Prostate gland (tissue), 2 donors: ENCODE results near the gene HCN3.

Source experiments
- POLR2AphosphoS5 ChIP-seq: sonication (generic); formaldehyde crosslinking; IDR thresholded peaks from one replicate; pipeline ENCODE4 v1.6.1; 2017; ENCODE audit warnings: antibody characterized with exemption
- TF ChIP-seq, protein P1 (sequence below), 4 experiments: fragments of 200-600 bp in 2 of 4; fragments of 450-650 bp in 2 of 4; sonication (generic) in 2 of 4; IDR thresholded peaks; 1 replicate in 3 of 4; 2 replicates in 1 of 4; pipeline ENCODE4 v1.5.1; 2016 to 2019; ENCODE audit warnings: antibody characterized with exemption in 4 of 4, mild to moderate bottlenecking in 2 of 4, moderate library complexity in 2 of 4

GRCh38 chr1:155244368-155245162, 32.7 kb upstream of the HCN3 start:
- TF ChIP-seq, protein P1, sequence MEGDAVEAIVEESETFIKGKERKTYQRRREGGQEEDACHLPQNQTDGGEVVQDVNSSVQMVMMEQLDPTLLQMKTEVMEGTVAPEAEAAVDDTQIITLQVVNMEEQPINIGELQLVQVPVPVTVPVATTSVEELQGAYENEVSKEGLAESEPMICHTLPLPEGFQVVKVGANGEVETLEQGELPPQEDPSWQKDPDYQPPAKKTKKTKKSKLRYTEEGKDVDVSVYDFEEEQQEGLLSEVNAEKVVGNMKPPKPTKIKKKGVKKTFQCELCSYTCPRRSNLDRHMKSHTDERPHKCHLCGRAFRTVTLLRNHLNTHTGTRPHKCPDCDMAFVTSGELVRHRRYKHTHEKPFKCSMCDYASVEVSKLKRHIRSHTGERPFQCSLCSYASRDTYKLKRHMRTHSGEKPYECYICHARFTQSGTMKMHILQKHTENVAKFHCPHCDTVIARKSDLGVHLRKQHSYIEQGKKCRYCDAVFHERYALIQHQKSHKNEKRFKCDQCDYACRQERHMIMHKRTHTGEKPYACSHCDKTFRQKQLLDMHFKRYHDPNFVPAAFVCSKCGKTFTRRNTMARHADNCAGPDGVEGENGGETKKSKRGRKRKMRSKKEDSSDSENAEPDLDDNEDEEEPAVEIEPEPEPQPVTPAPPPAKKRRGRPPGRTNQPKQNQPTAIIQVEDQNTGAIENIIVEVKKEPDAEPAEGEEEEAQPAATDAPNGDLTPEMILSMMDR (IDR thresholded peaks at IDR 0.05) = peak in 3 of 4 experiments; percentile 63 to 97 (median 97)
- peak; percentile 98 for TF ChIP-seq POLR2AphosphoS5
